DND-41 (cell line): ENCODE data around the gene RIOK1.

Source experiments
- ATAC-seq: fragments of 200-7000 bp; cut with Tn5 transposase; 3 replicates; pipeline ENCODE4 v1.9.1; 2021; ENCODE audit warnings: low read depth; ENCODE audit not compliant: insufficient read depth
- DNase-seq: peaks from one replicate; pipeline ENCODE4 v3.0.0-alpha.2; 2020
- H2AFZ ChIP-seq: 2 replicates; pipeline ENCODE4 v1.6.0; 2012; ENCODE audit warnings: low read depth, low read length
- H3K27ac ChIP-seq: 2 replicates; pipeline ENCODE4 v1.5.1; 2012; ENCODE audit warnings: low read length, inconsistent platforms
- H3K27me3 ChIP-seq: fragments of 200-600 bp; sonication (generic); 2 replicates; pipeline ENCODE4 v1.6.0; 2012; ENCODE audit warnings: low read length, mild to moderate bottlenecking, inconsistent platforms; ENCODE audit not compliant: insufficient read depth, poor library complexity
- H3K36me3 ChIP-seq: 2 replicates; pipeline ENCODE4 v1.5.1; 2012; ENCODE audit warnings: low read length, inconsistent platforms; ENCODE audit not compliant: insufficient read depth
- H3K4me1 ChIP-seq: 2 replicates; pipeline ENCODE4 v1.5.1; 2012; ENCODE audit warnings: mild to moderate bottlenecking, low read length; ENCODE audit not compliant: insufficient read depth
- H3K4me2 ChIP-seq: 2 replicates; pipeline ENCODE4 v1.6.0; 2012; ENCODE audit warnings: mild to moderate bottlenecking, moderate library complexity, low read length, inconsistent platforms; ENCODE audit not compliant: insufficient read depth
- H3K4me3 ChIP-seq, 2 experiments: fragments of 200-600 bp in 1 of 2; shearing (Covaris generic) in 1 of 2; 2 replicates each; pipeline ENCODE4 v1.5.1; 2012 to 2016; ENCODE audit warnings: inconsistent platforms in 2 of 2, low read length in 2 of 2, mild to moderate bottlenecking in 2 of 2, low read depth in 1 of 2, moderate library complexity in 1 of 2
- H3K79me2 ChIP-seq: 2 replicates; pipeline ENCODE4 v1.6.0; 2012; ENCODE audit warnings: low read length, inconsistent platforms; ENCODE audit not compliant: insufficient read depth
- H3K9ac ChIP-seq: 2 replicates; pipeline ENCODE4 v1.6.0; 2012; ENCODE audit warnings: low read depth, mild to moderate bottlenecking, inconsistent platforms, low read length, moderate library complexity
- H3K9me3 ChIP-seq: 2 replicates; pipeline ENCODE4 v1.5.1; 2012; ENCODE audit warnings: low read length, moderate library complexity, mild to moderate bottlenecking, inconsistent platforms; ENCODE audit not compliant: insufficient read depth, severe bottlenecking
- H4K20me1 ChIP-seq: 2 replicates; pipeline ENCODE4 v1.6.0; 2012; ENCODE audit warnings: low read length; ENCODE audit not compliant: insufficient read depth
- CTCF ChIP-seq: IDR thresholded peaks from 2 replicates; pipeline ENCODE4 v1.5.1; 2012; ENCODE audit warnings: borderline replicate concordance, low read length, moderate library complexity, mild to moderate bottlenecking; ENCODE audit not compliant: poor library complexity, severe bottlenecking; ENCODE audit errors: extremely low read depth
- EZH2 ChIP-seq: IDR thresholded peaks from 3 replicates; pipeline ENCODE4 v1.6.1; 2012; ENCODE audit warnings: borderline replicate concordance, low read depth, mild to moderate bottlenecking, moderate library complexity, low read length, inconsistent platforms; ENCODE audit not compliant: severe bottlenecking

Gene RIOK1

GRCh38 chr6:7404546-7404945 is 14.9 kb downstream of the RIOK1 start:
- TF ChIP-seq CTCF (no peak), EZH2 (no peak)
- no peaks in the 10 kb centered on the region for H3K27me3 ChIP-seq
- H3K79me2 ChIP-seq, result no peaks in the 10 kb centered on the region
- no peak overlapping the region for H3K4me2 ChIP-seq
- H4K20me1 ChIP-seq, result no peaks in the 10 kb centered on the region
- H3K4me3 ChIP-seq, result no peak overlapping the region
- no peak for DNase-seq
- no peaks in the 10 kb centered on the region for H3K9me3 ChIP-seq
- H3K36me3 ChIP-seq, result peaks cover 96% of the 10 kb centered on the region
- no peak for ATAC-seq
- no peak overlapping the region for H3K9ac ChIP-seq
- H3K27ac ChIP-seq, result no peak overlapping the region
- H2AFZ ChIP-seq, result no peak overlapping the region
- H3K4me1 ChIP-seq, result no peaks in the 10 kb centered on the region

GRCh38 chr6:7406743-7407142 is 17.1 kb downstream of the RIOK1 start:
- H3K4me1 ChIP-seq, result no peaks in the 10 kb centered on the region
- peaks cover 96% of the 10 kb centered on the region for H3K36me3 ChIP-seq
- no peak for TF ChIP-seq CTCF
- no peak for TF ChIP-seq EZH2

GRCh38 chr6:7409740-7410139 is 20.1 kb downstream of the RIOK1 start:
- no peak for TF ChIP-seq EZH2
- no peak for TF ChIP-seq CTCF
- H3K79me2 ChIP-seq, result no peaks in the 10 kb centered on the region
- H3K9ac ChIP-seq, result no peak overlapping the region
- no peak for ATAC-seq
- peaks cover 94% of the 10 kb centered on the region for H3K36me3 ChIP-seq
- H3K4me1 ChIP-seq, result no peaks in the 10 kb centered on the region
- no peaks in the 10 kb centered on the region for H3K27me3 ChIP-seq
- H2AFZ ChIP-seq, result no peak overlapping the region
- H3K27ac ChIP-seq, result no peak overlapping the region
- no peaks in the 10 kb centered on the region for H3K9me3 ChIP-seq
- H3K4me2 ChIP-seq, result no peak overlapping the region
- H3K4me3 ChIP-seq, result no peak overlapping the region
- DNase-seq, result no peak
- no peaks in the 10 kb centered on the region for H4K20me1 ChIP-seq

More at GRCh38 chr6:7406743-7407142, 17.1 kb downstream of the RIOK1 start:
- no peak overlapping the region for H3K9ac ChIP-seq
- no peaks in the 10 kb centered on the region for H4K20me1 ChIP-seq
- H3K4me3 ChIP-seq, result no peak overlapping the region
- H3K27me3 ChIP-seq, result no peaks in the 10 kb centered on the region
- ATAC-seq (no peak), DNase-seq (no peak)
- no peak overlapping the region for H3K4me2 ChIP-seq
- no peaks in the 10 kb centered on the region for H3K9me3 ChIP-seq
- H3K27ac ChIP-seq, result no peak overlapping the region
- no peak overlapping the region for H2AFZ ChIP-seq
- no peaks in the 10 kb centered on the region for H3K79me2 ChIP-seq

GRCh38 chr6:7410851-7411250 is 21.2 kb downstream of the RIOK1 start:
- H3K9me3 ChIP-seq, result no peaks in the 10 kb centered on the region
- no peaks in the 10 kb centered on the region for H3K27me3 ChIP-seq
- H3K9ac ChIP-seq, result no peak overlapping the region
- no peak overlapping the region for H3K4me3 ChIP-seq
- H3K79me2 ChIP-seq, result no peaks in the 10 kb centered on the region
- no peaks in the 10 kb centered on the region for H4K20me1 ChIP-seq
- peaks cover 94% of the 10 kb centered on the region for H3K36me3 ChIP-seq
- no peak overlapping the region for H2AFZ ChIP-seq
- TF ChIP-seq CTCF (no peak), EZH2 (no peak)
- DNase-seq (no peak), ATAC-seq (no peak)
- no peaks in the 10 kb centered on the region for H3K4me1 ChIP-seq
- no peak overlapping the region for H3K27ac ChIP-seq
- no peak overlapping the region for H3K4me2 ChIP-seq
